Putamen (tissue), 1 donor: ENCODE results near the gene TBX15.
A peak's percentile ranks its signal among the peaks of the same experiment; 100 is the strongest.

Experiments used
- DNase-seq: peaks from one replicate; pipeline ENCODE4 v3.0.0-alpha.2; 2016; ENCODE audit warnings: low spot score

Gene TBX15

GRCh38 chr1:118988186-118989005 is at the start of gene TBX15:
Gene TBX15, minus strand, starts transcription at chr1:118988343. Its CDS starts 548 bp downstream, at chr1:118987795.
- DNase-seq: no peak

GRCh38 chr1:119034359-119034758 is 46.2 kb upstream of the TBX15 start:
- DNase-seq: no peak

- no peak for DNase-seq
Observed at GRCh38 chr1:119032986-119033385, 44.8 kb upstream of the TBX15 start.

GRCh38 chr1:119027759-119028158 is 39.6 kb upstream of the TBX15 start:
- DNase-seq: no peak

- DNase-seq: no peak
Observed at GRCh38 chr1:119026956-119027355, 38.8 kb upstream of the TBX15 start.

GRCh38 chr1:119015547-119015946 is 27.4 kb upstream of the TBX15 start:
- no peak for DNase-seq

GRCh38 chr1:119012383-119012782 is 24.2 kb upstream of the TBX15 start:
- DNase-seq: no peak

- DNase-seq: no peak
Observed at GRCh38 chr1:119011706-119012105, 23.6 kb upstream of the TBX15 start.

GRCh38 chr1:119011116-119011515 is 23.0 kb upstream of the TBX15 start:
- DNase-seq: no peak

- no peak for DNase-seq
Observed at GRCh38 chr1:119010201-119010600, 22.1 kb upstream of the TBX15 start.

- DNase-seq: no peak
Observed at GRCh38 chr1:119009312-119009655, 21.1 kb upstream of the TBX15 start.

- DNase-seq: peak; percentile 9
Observed at GRCh38 chr1:119008483-119009311, 20.6 kb upstream of the TBX15 start.

GRCh38 chr1:119007670-119008482 is 19.7 kb upstream of the TBX15 start:
- DNase-seq: no peak

GRCh38 chr1:119007339-119007669 is 19.2 kb upstream of the TBX15 start:
- no peak for DNase-seq

GRCh38 chr1:119006406-119007279 is 18.5 kb upstream of the TBX15 start:
- no peak for DNase-seq

GRCh38 chr1:119005724-119006405 is 17.7 kb upstream of the TBX15 start:
- no peak for DNase-seq

GRCh38 chr1:119004781-119005180 is 16.6 kb upstream of the TBX15 start:
- no peak for DNase-seq

- DNase-seq: no peak
Observed at GRCh38 chr1:119004129-119004527, 16.0 kb upstream of the TBX15 start.

- DNase-seq: no peak
Observed at GRCh38 chr1:119003413-119004128, 15.4 kb upstream of the TBX15 start.

GRCh38 chr1:119002028-119002686 is 14.0 kb upstream of the TBX15 start:
- DNase-seq: no peak
